HG03025 (cell line): ENCODE results near the gene UNC13A.

Experiments
- ATAC-seq: cut with Tn5 transposase; IDR thresholded peaks from one replicate; pipeline ENCODE4 v1.9.1; 2021; ENCODE audit warnings: mild to moderate bottlenecking, moderate library complexity; ENCODE audit not compliant: unreplicated experiment, low FRiP score

The UNC13A gene

DNA sequence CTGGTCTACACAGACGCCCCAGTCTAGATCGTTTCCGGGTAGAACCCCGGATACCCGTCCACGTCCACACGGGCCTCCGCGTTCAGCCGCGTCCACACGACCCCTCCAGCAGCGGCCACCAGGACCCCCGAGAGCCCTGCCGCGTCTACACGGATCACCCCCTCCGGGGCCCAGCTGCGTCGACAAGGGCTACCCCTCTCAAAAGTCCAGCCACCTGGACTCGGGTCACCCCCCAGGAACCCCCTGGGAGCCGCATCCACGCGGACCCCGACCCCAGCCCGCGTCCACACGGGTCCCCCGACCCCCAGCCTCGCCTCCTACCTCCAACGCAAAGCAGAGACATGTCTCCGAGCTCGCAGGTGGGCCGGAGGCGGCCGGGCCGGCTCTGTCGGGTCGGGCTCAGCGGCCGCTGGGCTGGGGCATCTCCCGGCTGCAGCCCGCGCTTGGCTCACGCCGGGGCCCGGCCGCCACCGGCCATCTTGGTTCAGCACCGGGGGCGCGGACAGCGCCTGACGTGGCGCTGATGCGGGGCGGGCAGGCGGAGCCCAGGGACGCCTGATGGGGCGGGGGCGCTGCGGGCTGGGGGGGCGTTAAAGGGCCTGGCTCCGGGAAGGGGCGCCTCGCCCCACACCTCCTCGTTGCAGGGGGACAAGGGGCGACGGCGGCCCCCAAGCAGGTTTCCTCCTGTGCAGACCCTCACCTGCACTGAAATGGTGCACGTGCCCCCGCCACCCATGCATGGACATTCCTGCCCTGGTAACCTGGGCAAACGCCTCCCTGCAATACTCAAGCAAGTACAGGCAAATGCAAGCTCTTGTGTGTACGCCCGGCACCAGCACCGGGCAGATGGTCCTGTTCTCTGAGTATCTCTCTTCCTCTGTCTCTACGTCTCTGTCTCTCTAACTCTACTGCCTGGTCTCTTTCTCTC is at the start of gene UNC13A:
TSS of gene UNC13A (minus strand) at position 498 of the 928 bp plus-strand sequence. CDS start at position 343, 155 bp downstream.
- ATAC-seq: no peak

DNA sequence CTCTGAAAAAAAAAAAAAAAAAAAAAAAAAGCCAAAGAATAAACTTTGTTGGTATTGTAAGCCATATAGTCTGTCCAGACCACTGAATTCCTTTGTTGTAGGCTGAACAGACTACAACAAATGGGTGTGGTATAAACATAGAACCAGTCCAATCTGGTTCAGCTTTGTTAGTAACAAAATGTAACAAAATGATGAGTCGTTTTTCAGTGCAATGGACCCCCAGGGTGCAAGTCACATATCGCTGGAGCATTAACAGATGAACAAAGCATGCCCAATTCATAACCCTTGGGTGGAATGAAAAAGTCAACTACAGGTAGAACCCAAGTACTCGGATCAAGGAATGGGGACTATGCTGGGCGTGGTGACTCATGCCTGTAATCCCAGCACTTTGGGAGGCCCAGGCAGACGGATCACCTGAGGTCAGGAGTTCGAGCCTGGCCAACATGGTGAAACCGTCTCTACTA is 49.6 kb upstream of the UNC13A start:
- no peak for ATAC-seq

DNA sequence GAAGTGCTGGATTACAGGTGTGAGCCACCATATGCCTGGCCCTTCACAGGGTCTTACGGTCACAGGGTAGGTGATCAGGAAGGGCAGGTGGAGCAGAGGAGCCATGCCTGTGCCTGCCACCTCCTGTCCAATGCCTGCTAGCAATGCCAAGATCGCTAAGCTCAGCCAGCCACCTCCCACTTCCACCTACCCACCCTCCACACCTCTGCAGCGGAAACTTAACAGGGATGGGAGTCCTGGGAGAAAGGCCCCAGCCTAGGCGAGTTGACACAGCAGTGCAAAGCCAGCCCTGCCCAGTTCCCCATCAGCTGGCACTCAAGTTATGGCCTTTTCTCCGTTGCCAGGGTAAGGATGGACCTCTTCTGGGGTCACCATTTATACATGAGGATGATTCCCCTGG is 47.3 kb upstream of the UNC13A start:
- no peak for ATAC-seq

DNA sequence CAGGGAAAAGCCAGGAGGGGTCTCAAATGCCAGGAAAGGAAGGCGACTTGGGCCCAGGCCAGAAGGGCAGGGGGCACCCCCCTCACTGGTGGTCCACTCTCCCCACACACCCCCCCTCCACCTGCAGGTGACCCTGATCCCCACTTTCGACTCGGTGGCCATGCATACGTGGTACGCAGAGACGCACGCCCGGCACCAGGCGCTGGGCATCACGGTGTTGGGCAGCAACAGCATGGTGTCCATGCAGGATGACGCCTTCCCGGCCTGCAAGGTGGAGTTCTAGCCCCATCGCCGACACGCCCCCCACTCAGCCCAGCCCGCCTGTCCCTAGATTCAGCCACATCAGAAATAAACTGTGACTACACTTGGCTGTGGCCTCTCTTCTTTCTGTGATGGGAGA is 46.0 kb upstream of the UNC13A start:
- no peak for ATAC-seq

DNA sequence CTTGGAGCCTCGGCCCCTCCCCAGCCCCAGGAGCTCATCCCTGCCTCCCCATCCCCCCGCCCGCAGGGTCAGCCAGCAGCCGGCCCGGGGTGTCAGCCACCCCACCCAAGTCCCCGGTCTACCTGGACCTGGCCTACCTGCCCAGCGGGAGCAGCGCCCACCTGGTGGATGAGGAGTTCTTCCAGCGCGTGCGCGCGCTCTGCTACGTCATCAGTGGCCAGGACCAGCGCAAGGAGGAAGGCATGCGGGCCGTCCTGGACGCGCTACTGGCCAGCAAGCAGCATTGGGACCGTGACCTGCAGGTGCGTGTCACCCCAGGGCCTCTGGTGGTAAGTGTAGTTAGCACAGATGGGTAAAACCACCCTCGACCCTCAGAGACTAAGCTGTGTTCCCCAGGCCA is 45.0 kb upstream of the UNC13A start:
- no peak for ATAC-seq

DNA sequence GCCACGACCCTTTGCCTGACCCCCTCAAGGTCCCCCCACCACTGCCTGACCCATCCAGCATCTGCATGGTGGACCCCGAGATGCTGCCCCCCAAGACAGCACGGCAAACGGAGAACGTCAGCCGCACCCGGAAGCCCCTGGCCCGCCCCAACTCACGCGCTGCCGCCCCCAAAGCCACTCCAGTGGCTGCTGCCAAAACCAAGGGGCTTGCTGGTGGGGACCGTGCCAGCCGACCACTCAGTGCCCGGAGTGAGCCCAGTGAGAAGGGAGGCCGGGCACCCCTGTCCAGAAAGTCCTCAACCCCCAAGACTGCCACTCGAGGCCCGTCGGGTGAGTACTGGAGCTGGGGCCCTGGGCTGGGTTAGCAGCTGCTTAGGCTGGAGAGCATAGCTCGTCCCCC is 39.7 kb upstream of the UNC13A start:
- no peak for ATAC-seq

DNA sequence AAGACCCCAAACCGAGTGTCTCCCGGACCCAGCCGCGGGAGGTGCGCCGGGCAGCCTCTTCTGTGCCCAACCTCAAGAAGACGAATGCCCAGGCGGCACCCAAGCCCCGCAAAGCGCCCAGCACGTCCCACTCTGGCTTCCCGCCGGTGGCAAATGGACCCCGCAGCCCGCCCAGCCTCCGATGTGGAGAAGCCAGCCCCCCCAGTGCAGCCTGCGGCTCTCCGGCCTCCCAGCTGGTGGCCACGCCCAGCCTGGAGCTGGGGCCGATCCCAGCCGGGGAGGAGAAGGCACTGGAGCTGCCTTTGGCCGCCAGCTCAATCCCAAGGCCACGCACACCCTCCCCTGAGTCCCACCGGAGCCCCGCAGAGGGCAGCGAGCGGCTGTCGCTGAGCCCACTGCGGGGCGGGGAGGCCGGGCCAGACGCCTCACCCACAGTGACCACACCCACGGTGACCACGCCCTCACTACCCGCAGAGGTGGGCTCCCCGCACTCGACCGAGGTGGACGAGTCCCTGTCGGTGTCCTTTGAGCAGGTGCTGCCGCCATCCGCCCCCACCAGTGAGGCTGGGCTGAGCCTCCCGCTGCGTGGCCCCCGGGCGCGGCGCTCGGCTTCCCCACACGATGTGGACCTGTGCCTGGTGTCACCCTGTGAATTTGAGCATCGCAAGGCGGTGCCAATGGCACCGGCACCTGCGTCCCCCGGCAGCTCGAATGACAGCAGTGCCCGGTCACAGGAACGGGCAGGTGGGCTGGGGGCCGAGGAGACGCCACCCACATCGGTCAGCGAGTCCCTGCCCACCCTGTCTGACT is 39.0 kb upstream of the UNC13A start:
- ATAC-seq: no peak

DNA sequence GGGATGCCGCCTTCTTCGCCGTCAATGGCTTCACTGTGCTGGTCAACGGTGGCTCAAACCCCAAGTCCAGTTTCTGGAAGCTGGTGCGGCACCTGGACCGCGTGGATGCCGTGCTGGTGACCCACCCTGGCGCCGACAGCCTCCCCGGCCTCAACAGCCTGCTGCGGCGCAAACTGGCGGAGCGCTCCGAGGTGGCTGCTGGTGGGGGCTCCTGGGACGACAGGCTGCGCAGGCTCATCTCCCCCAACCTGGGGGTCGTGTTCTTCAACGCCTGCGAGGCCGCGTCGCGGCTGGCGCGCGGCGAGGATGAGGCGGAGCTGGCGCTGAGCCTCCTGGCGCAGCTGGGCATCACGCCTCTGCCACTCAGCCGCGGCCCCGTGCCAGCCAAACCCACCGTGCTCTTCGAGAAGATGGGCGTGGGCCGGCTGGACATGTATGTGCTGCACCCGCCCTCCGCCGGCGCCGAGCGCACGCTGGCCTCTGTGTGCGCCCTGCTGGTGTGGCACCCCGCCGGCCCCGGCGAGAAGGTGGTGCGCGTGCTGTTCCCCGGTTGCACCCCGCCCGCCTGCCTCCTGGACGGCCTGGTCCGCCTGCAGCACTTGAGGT is 38.1 kb upstream of the UNC13A start:
- no peak for ATAC-seq

DNA sequence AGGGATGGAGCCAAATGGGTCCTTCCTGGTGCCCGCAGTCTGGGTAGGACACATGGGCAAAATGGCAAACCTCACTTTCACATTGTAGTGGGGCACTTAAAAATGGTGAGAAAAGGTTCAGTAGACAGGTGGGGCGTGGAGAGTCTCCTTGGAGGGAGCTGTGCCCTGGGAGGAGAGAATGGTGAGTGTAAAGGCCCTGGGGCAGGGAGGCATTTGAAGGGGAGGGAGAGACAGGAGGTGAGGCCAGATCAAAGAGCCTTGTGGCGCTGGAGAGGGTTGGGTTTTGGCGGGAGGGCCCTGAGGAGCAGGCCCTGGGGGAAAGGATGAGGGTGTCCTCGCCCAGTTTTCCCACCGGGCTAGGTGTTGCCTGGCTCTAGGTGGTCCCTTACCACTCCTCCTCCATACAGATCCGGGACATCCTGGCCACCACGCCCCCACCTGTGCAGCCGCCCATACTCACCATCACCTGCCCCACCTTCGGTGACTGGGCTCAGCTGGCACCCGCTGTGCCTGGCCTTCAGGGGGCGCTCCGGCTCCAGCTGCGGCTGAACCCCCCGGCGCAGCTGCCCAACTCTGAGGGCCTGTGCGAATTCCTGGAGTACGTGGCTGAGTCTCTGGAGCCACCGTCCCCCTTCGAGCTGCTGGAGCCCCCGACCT is 37.4 kb upstream of the UNC13A start:
- ATAC-seq: no peak

DNA sequence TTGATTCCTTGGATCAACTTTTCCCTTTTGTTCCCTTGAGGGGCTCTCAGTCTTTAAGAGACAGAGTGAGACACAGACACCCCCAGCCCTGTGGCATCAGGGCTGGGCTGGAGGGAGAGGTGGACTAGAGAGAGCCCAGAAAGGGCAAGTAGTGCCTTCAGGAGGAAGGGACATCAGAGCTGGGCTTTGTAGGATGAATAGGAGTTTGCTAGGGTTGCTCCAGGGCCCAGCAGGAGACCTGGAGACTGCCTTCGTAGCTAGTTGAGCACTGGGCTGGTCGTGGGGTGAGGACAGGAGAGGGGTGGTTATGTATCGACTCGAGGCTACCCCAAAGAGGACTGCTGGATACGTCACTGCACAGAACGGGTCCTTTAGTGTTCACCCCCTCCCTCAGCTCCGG is 36.5 kb upstream of the UNC13A start:
- no peak for ATAC-seq

DNA sequence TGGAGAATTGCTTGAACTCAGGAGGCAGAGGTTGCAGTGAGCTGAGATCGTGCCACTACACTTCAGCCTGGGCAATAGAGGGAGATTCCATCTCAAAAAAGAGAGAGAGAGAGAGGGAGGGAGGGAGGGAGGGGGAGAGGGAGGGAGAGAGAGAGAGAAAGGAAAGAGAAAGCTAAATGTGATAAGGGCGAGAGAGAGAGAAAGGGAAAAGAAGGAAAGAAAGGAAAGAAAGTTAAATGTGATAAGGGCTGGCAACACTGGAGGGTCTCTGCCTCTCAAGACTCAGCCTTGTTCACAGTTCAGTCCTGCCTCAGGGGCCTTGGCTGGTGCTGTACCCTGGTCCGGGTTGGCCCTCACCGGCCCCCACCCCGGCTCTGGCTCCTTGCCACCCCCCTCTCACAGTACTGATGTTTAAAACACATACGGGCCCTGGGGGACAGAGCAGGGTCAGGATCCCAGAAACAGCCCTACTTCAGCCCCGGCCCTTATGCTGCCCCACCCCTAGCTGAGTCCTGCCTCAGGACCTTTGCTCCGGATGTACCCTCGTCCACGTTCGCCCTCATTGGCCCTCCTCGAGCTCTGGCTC is 34.6 kb upstream of the UNC13A start:
- no peak for ATAC-seq

DNA sequence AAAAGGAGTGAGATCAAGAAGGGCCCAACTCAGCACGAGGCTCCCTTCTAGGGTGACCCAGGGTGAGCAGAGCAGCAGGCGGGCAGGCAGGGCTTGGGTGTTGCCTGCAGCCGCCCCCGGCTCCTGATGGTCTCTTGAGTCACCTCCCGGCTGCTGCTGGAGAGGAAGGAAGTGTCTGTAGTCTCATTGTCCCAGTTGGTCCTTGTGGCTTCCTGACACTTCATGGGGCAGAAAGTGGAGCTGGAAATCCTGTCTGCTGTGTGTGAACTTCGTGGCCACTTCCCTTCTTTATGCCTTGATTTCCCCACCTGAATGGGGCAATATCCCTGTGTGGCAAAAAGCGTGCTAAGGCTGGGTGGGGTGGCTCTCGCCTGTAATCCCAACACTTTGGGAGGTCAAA is 33.7 kb upstream of the UNC13A start:
- no peak for ATAC-seq

DNA sequence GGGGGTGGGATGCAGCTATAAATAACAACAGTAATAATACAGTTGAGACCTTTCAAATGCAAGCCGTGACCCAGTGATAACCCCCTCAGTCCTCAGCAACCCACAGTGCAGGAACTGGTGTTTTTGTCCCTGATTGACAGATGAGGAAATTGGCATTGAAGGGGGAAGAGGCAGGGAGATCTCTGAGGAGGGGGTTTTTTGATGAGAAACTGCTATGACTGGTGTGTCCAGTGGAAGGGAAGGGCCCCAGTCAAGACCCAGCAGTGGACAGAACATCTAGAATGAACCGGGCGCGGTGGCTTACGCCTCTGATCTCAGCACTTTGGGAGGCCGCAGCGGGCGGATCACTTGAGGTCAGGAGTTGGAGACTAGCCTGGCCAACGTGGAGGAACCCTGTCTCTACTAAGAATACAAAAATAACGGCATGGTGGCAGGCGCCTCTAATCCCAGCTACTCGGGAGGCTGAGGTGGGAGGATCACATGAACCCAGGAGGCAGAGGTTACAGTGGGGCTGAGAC is 33.0 kb upstream of the UNC13A start:
- ATAC-seq: no peak

DNA sequence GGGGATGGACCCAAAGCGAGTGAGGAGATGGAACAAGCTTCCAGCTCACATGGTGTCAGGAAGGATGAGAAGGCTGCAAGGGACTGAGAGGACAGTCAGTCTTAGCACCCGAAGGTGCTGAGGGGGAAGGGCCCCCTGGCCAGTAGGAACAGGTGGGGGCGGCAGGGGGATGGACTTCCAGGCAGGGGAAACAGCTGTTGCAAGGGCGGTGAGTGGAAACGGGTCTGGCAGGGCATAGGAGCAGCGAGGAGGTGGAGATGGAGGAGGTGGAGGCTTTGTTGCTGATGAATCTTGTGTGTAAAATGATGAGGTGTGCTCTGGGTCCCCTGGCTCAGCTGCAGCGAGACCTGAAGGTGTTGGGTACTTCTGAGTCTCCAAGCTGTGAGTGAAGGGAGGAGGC is 32.3 kb upstream of the UNC13A start:
- ATAC-seq: no peak

DNA sequence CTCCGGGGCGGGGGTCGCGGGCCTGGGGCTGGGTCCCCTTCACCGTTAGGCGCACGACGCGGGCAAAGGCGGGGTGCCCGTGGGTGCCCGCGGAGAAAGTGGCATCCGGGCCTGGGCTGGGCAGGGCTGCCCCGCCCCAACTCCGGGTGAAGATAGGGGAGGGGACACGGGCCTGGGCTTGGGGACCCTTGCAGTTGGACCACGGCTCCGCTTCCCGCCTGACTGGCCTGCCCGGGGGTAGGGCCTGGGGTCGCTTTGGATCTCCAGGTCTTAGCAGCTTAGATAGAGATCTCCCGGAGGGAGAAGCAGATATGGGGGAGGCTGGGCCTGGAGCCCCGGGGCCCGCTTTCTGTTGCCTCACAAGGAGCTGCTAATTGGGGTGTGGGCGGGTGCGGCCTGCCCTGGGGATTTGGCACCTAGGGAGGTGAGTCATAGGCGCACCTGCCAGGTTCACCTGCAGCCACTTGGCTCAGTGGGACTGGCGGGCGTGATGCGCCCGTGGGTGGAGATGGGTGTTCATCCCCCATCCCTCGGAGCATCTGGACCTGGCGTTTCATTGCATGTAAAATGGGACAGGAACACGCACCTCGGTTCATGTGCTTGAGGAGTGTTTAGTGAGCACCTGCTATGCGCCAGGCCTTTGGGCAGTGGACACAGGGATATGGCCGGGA is 31.7 kb upstream of the UNC13A start:
- ATAC-seq: peak; percentile 29

DNA sequence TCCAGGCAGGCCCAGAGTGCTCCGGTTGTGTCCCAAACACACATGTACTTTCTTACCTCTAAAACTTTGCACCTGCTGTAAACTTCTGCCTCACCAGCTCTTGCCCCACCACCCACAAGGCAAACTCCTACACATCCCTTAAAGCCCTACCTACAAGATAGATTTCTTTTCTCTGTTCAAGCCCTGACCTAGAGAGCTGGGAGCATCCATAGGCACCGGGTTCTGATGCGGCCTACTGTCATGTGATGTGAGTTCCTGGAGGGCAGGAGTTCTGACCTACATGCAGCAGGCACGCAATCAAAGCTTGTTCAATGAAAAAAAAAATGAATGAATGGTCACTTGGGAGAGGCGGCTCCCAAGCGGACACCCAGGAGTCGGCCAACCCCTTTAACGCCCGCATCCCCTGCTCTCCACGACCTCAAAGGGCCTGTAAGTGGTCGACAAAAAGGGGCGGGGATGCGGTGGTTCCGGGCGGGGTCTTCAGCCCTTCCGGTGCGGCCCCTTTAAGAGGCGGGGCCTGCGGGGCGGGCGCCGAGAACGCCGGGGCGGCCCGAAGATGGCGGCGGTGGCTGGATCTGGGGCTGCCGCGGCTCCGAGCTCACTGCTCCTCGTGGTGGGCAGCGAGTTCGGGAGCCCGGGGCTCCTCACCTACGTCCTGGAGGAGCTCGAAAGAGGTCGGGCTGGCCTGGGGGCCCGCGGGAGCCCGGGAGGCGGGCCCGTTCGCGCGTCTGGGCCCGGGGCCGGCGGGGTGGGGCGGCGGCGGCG is 31.0 kb upstream of the UNC13A start, which contains the start of gene MAP1S:
TSS of gene MAP1S (plus strand) at position 534 of the 765 bp plus-strand sequence. CDS start at position 557, 23 bp downstream.
- peak; percentile 72 for ATAC-seq

DNA sequence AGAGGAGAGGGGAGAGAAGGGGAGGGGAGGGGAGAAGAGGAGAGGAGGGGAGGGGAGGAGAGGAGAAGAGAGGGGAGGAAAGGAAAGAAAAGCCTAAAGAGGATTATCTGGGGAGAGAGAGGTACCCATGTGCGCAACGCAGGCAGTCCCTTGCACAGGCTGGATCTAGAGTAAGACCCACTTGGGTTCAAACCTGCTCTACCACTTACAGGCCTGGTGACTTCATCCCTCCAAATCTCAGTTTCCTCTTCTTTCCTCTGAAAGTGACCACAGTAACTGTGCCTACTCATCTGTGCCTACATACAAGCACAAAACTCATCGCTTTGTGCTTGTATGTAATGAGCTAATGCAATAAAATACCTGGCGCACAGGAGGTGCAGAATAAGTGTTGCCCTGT is 30.4 kb upstream of the UNC13A start:
- no peak for ATAC-seq

DNA sequence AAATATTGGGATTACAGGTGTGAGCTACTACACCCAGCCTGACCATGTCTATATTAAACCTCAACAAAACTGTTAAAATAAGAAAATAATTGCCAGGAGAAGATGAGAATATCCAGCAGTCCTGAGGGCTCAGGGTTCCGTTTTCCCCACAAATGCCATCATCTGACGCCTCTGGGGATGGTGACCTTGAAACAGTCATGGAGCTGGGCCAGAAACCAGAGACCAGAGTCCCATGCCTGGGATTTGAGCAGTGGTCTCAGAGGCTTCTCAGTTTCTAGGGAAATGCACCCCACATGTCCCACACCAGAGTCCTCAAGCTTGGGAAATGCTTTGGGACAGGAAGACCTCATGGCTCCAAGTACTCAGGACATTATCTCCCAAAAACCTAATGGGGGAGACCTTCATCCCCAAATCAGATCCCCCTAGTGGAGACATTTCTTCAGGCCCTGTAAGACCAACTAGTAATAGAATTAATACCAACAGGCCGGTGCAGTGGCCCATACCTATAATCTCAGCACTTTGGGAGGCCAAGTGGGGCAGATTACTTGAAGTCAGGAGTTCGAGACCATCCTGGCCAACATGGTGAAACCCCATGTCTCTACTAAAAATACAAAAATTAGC is 28.3 kb upstream of the UNC13A start:
- ATAC-seq: no peak
